Kidney epithelial cell (primary cell): ENCODE results near the gene SUPT7L. TPM values are rescaled to one million over a fixed set of nuclear protein-coding genes. Genes with fewer than 3 reads are reported as not detected.

Experiments
- DNase-seq: peaks from one replicate; pipeline ENCODE4 v3.0.0-alpha.2; 2010; ENCODE audit warnings: low read depth
- H3K27me3 ChIP-seq: 2 replicates; pipeline ENCODE4 v1.6.0; 2011; ENCODE audit warnings: low read length; ENCODE audit not compliant: control insufficient read depth, insufficient read depth
- H3K36me3 ChIP-seq: 2 replicates; pipeline ENCODE4 v1.5.1; 2011; ENCODE audit warnings: low read length; ENCODE audit not compliant: control insufficient read depth, insufficient read depth
- H3K4me3 ChIP-seq: 2 replicates; pipeline ENCODE4 v1.5.1; 2011; ENCODE audit warnings: low read depth, mild to moderate bottlenecking, control low read depth, low read length
- total RNA-seq: library from RNA; depleted of rRNA; stranded (reverse); fragments of >200 nt; gene quantifications from 2 replicates; pipeline ENCODE4 v1.2.3, GENCODE V29; 2015
- TF ChIP-seq, protein P1 (sequence below): IDR thresholded peaks from 2 replicates; pipeline ENCODE4 v1.5.1; 2011; ENCODE audit warnings: mild to moderate bottlenecking, moderate library complexity, low read length, control low read depth, inconsistent platforms; ENCODE audit not compliant: insufficient read depth, poor library complexity, severe bottlenecking

Gene SUPT7L
- total RNA-seq, 1 donor from 2014 or later = 25.6 TPM

- Histone ChIP-seq H3K4me3 (no peak overlapping the region), H3K27me3 (no peaks in the 10 kb centered on the region), H3K36me3 (no peaks in the 10 kb centered on the region)
- TF ChIP-seq, protein P1, sequence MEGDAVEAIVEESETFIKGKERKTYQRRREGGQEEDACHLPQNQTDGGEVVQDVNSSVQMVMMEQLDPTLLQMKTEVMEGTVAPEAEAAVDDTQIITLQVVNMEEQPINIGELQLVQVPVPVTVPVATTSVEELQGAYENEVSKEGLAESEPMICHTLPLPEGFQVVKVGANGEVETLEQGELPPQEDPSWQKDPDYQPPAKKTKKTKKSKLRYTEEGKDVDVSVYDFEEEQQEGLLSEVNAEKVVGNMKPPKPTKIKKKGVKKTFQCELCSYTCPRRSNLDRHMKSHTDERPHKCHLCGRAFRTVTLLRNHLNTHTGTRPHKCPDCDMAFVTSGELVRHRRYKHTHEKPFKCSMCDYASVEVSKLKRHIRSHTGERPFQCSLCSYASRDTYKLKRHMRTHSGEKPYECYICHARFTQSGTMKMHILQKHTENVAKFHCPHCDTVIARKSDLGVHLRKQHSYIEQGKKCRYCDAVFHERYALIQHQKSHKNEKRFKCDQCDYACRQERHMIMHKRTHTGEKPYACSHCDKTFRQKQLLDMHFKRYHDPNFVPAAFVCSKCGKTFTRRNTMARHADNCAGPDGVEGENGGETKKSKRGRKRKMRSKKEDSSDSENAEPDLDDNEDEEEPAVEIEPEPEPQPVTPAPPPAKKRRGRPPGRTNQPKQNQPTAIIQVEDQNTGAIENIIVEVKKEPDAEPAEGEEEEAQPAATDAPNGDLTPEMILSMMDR = no peak
- no peak for DNase-seq
These were observed 10.6 kb downstream of the SUPT7L start for GRCh38 chr2:27652790-27653189.

- TF ChIP-seq, protein P1 = no peak
- Histone ChIP-seq H3K27me3 (no peaks in the 10 kb centered on the region), H3K36me3 (no peaks in the 10 kb centered on the region), H3K4me3 (no peak overlapping the region)
- no peak for DNase-seq
These were observed 11.1 kb downstream of the SUPT7L start for GRCh38 chr2:27652341-27652740.

GRCh38 chr2:27651056-27651455 is 12.4 kb downstream of the SUPT7L start:
- Histone ChIP-seq H3K4me3 (no peak overlapping the region), H3K27me3 (no peaks in the 10 kb centered on the region), H3K36me3 (no peaks in the 10 kb centered on the region)
- TF ChIP-seq, protein P1 = no peak
- DNase-seq = no peak

- TF ChIP-seq, protein P1 = no peak
- Histone ChIP-seq H3K36me3 (no peaks in the 10 kb centered on the region), H3K27me3 (no peaks in the 10 kb centered on the region), H3K4me3 (no peak overlapping the region)
- no peak for DNase-seq
These were observed 15.7 kb downstream of the SUPT7L start for GRCh38 chr2:27647737-27648136.

- Histone ChIP-seq H3K27me3 (no peaks in the 10 kb centered on the region), H3K4me3 (no peak overlapping the region), H3K36me3 (no peaks in the 10 kb centered on the region)
- DNase-seq = no peak
- TF ChIP-seq, protein P1 = no peak
These were observed 16.1 kb downstream of the SUPT7L start for GRCh38 chr2:27647289-27647688.

DNA sequence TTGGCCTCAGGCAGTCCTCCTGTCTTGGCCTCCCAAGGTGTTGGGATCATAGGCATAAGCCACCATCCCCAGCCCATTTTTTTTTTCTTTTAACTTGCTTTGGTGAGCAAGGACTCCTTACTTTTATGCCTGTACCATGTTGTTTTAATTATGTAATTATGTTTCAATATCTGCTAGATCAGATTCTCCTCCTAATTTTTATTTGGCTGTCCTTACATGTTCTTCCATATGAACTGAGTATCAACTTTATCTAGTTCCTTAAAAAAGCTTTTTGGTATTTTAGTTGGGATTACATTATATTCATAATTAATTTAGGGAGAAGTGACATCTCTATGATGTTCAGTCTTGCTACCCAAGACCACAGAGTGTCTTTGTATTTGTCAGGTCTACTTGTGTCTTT is 18.2 kb downstream of the SUPT7L start:
- no peaks in the 10 kb centered on the region for H3K27me3 ChIP-seq
- no peak for DNase-seq
- TF ChIP-seq, protein P1 = no peak
- H3K4me3 ChIP-seq = no peak overlapping the region
- H3K36me3 ChIP-seq = no peaks in the 10 kb centered on the region
